Measurements from ENCODE around the gene RPL11. TPM values are rescaled to one million over a fixed set of nuclear protein-coding genes. Genes with fewer than 3 reads are reported as not detected.

RPL11 gene
- total and polyA plus RNA-seq, 10 of the 15 experiments (the other 5 are each of a cell fraction or from before 2014, with no cell fraction given): 968 to 4,611 (median 2,521) TPM

- WGBS (ENCODE audit: insufficient coverage, insufficient replicate concordance, low lambda C conversion rate, missing lambda C conversion rate): 17% methylated on average over 2 of the region's 2 CpGs
- no peak overlapping the region for H2AFZ ChIP-seq (ENCODE audit: control insufficient read depth, low read depth, low read length)
- RAD21 ChIA-PET (ENCODE audit: unreplicated experiment): no interaction called here
- BruUV-seq (replicated peaks): no TSS peak
- no peak for ATAC-seq
- intact Hi-C loops (cut with micrococcal nuclease; ENCODE audit: unreplicated experiment): no loop called here
- in situ Hi-C loops (cut with MboI): no loop called here
- H3K4me1 ChIP-seq (ENCODE audit: control insufficient read depth, insufficient read depth, low read length): no peaks in the 10 kb centered on the region
- H3K36me3 ChIP-seq (ENCODE audit: control insufficient read depth in 2 of 2, insufficient read depth in 2 of 2, low read length in 1 of 2): no peaks in the 10 kb centered on the region
- no peaks in the 10 kb centered on the region for H4K20me1 ChIP-seq (ENCODE audit: control insufficient read depth, insufficient read depth)
- no peak overlapping the region for H3K4me2 ChIP-seq (ENCODE audit: control insufficient read depth, insufficient read depth)
- H3K79me2 ChIP-seq (ENCODE audit: control insufficient read depth, insufficient read depth, low read length): no peaks in the 10 kb centered on the region
- H3K9ac ChIP-seq (ENCODE audit: control insufficient read depth, insufficient read depth, low read length): no peak overlapping the region
- H3K27ac ChIP-seq (ENCODE audit: control insufficient read depth, insufficient read depth): no peak overlapping the region
- H3K27me3 ChIP-seq (replicated peaks in 1 of 2; ENCODE audit: control insufficient read depth in 2 of 2, insufficient read depth in 2 of 2, low read length in 1 of 2): no peaks in the 10 kb centered on the region; a peak in 1 of 4 replicates
- SMC1A ChIA-PET (ENCODE audit: uncharacterized antibody, unreplicated experiment): interaction anchor here (0.8 kb wide), 1 partner anchor 27 kb away, joined by 3 read pairs; no protein-coding TSS in a partner anchor
- H3K4me3 ChIP-seq: no peak overlapping the region
- TF ChIP-seq ZZZ3 (IDR thresholded peaks at IDR 0.05; ENCODE audit: control insufficient read depth, insufficient read length, low read depth) (no peak), ELK1 (IDR thresholded peaks at IDR 0.05; ENCODE audit: low read depth, low read length) (no peak), NRF1 (conservative IDR thresholded peaks at IDR 0.05; ENCODE audit: low read depth, low read length) (no peak), SREBF1 (IDR thresholded peaks at IDR 0.05; ENCODE audit: low read length) (no peak), ZBTB33 (IDR thresholded peaks at IDR 0.05) (no peak), BCL11A (IDR thresholded peaks at IDR 0.05; ENCODE audit: low read depth, low read length) (no peak), BACH1 (IDR thresholded peaks at IDR 0.05; ENCODE audit: borderline replicate concordance) (no peak), PBX3 (IDR thresholded peaks at IDR 0.05; ENCODE audit: insufficient replicate concordance, low read depth, low read length) (no peak), SIN3A (IDR thresholded peaks at IDR 0.05; ENCODE audit: low read depth, low read length) (no peak), SMAD5 (IDR thresholded peaks at IDR 0.05; ENCODE audit: low read depth) (no peak), POU2F2 (IDR thresholded peaks at IDR 0.05; ENCODE audit: borderline replicate concordance, low read depth, low read length) (no peak), MYB (IDR thresholded peaks at IDR 0.05; ENCODE audit: borderline replicate concordance, low read depth, low read length) (no peak), MYC (IDR thresholded peaks at IDR 0.05; ENCODE audit: insufficient read depth, insufficient read length, insufficient replicate concordance, low read length, severe bottlenecking) (no peak), USF2 (IDR thresholded peaks at IDR 0.05; ENCODE audit: borderline replicate concordance, low read depth, low read length) (no peak), BMI1 (IDR thresholded peaks at IDR 0.05; ENCODE audit: borderline replicate concordance) (no peak), ZNF687 (IDR thresholded peaks at IDR 0.05) (no peak)
- POLR2A ChIA-PET: interaction anchor here (0.7 kb wide), 1 partner anchor 18 kb away, joined by 3 read pairs; no protein-coding TSS in a partner anchor
- no peak for DNase-seq (ENCODE audit: low read depth, low spot score)
- CTCF ChIA-PET: interaction anchor here (0.6 to 5.2 kb wide), 7 partner anchors 10 to 528 kb away, joined by 3 to 46 read pairs (median 4); no protein-coding TSS in a partner anchor
- H3K9me3 ChIP-seq (replicated peaks; ENCODE audit: control insufficient read depth, insufficient read depth, low read length): no peaks in the 10 kb centered on the region
- FAIRE-seq: no peak
Observed at GRCh38 chr1:23670709-23671108, 20.9 kb upstream of the RPL11 start.

All from GM12878 (cell line).